Mucosa of descending colon (tissue), 3 donors: ENCODE results near the gene ARHGAP31. TPM values are rescaled to one million over a fixed set of nuclear protein-coding genes. Genes with fewer than 3 reads are reported as not detected.
"Not testable (repeated sequence)": the region's sequence is repeated elsewhere in the genome, so short reads cannot be mapped to it uniquely, and the experiment has no call there.

ENCODE experiments used
- ATAC-seq: fragments of 200-7000 bp; cut with Tn5 transposase; one replicate; pipeline ENCODE4 v1.9.1; 2020; ENCODE audit warnings: mild to moderate bottlenecking, moderate library complexity
- DNase-seq, 3 donors: peaks; one replicate each; pipeline ENCODE4 v3.0.0-alpha.2; 2020
- H3K36me3 ChIP-seq: fragments of 200-600 bp; one replicate; pipeline ENCODE4 v1.8.0; 2021; ENCODE audit warnings: low read depth, mild to moderate bottlenecking
- H3K4me1 ChIP-seq: fragments of 200-600 bp; one replicate; pipeline ENCODE4 v1.8.0; 2021; ENCODE audit warnings: low read depth, mild to moderate bottlenecking
- H3K4me3 ChIP-seq: fragments of 200-600 bp; one replicate; pipeline ENCODE4 v1.8.0; 2021; ENCODE audit warnings: mild to moderate bottlenecking
- H3K9me3 ChIP-seq: fragments of 200-600 bp; one replicate; pipeline ENCODE4 v1.8.0; 2021; ENCODE audit warnings: mild to moderate bottlenecking
- CTCF ChIP-seq: fragments of 200-600 bp; IDR thresholded peaks from one replicate; pipeline ENCODE4 v1.8.0; 2022; ENCODE audit warnings: antibody characterized with exemption, mild to moderate bottlenecking
- intact Hi-C, 2 donors: fragments of 100-400 bp; cut with DNase I in 1 of 2; cut with micrococcal nuclease in 1 of 2; formaldehyde crosslinking; loops; one replicate each; pipeline versions ENCODE4 v1.11.0 to v1.11.1; 2022; cut with DNase I, micrococcal nuclease
- total RNA-seq, 3 donors: library from RNA; stranded (reverse); fragmentation: NEBNext Ultra II Directional in 2 of 3; extraction: Animal tissue kit (Norgen Biotek cat#: 25700) in 2 of 3; gene quantifications; one replicate each; pipeline versions ENCODE4 v1.2.1 to v1.2.4, GENCODE V29; 2021 to 2023
- donor health status: DM: no; HTN: no; CAD: no; lungs with moderate emphysema.
- donor health status: DM: no; HTN: no; CAD: no.
- donor health status: DM: no; HTN: yes; CAD: no.

The ARHGAP31 gene
- total RNA-seq, 3 donors from 2014 or later = 7.7 to 25.8 (median 11.8) TPM

- DNase-seq (no peak), ATAC-seq (no peak)
- no peaks in the 10 kb centered on the region for H3K9me3 ChIP-seq
- no peaks in the 10 kb centered on the region for H3K4me1 ChIP-seq
- intact Hi-C loops = no loop called here
- H3K4me3 ChIP-seq = no peak overlapping the region
- H3K36me3 ChIP-seq = no peaks in the 10 kb centered on the region
- TF ChIP-seq CTCF = no peak
Measured at GRCh38 chr3:119367000-119367399, 72.8 kb downstream of the ARHGAP31 start.

GRCh38 chr3:119368298-119368697 lies 74.1 kb downstream of the ARHGAP31 start:
- TF ChIP-seq CTCF = no peak
- DNase-seq (no peak), ATAC-seq (no peak)
- Histone ChIP-seq H3K4me3 (no peak overlapping the region), H3K9me3 (no peaks in the 10 kb centered on the region), H3K4me1 (no peaks in the 10 kb centered on the region), H3K36me3 (no peaks in the 10 kb centered on the region)
- intact Hi-C loops = no loop called here

- H3K36me3 ChIP-seq, intact Hi-C loops, H3K4me1 ChIP-seq, H3K4me3 ChIP-seq, DNase-seq, ATAC-seq, H3K9me3 ChIP-seq: not testable (repeated sequence)
Measured at GRCh38 chr3:119371786-119372185, 77.6 kb downstream of the ARHGAP31 start.

- H3K36me3 ChIP-seq = no peaks in the 10 kb centered on the region
- intact Hi-C loops = no loop called here
- no peak for DNase-seq
- no peak overlapping the region for H3K4me3 ChIP-seq
- TF ChIP-seq CTCF = no peak
- ATAC-seq = no peak
- H3K4me1 ChIP-seq = no peaks in the 10 kb centered on the region
- H3K9me3 ChIP-seq = no peaks in the 10 kb centered on the region
Measured at GRCh38 chr3:119375106-119375505, 80.9 kb downstream of the ARHGAP31 start.

- no peaks in the 10 kb centered on the region for H3K4me1 ChIP-seq
- no peak for TF ChIP-seq CTCF
- ATAC-seq = no peak
- intact Hi-C loops = no loop called here
- H3K36me3 ChIP-seq = no peaks in the 10 kb centered on the region
- H3K4me3 ChIP-seq = no peak overlapping the region
- no peaks in the 10 kb centered on the region for H3K9me3 ChIP-seq
- no peak for DNase-seq
Measured at GRCh38 chr3:119375510-119375909, 81.3 kb downstream of the ARHGAP31 start.

- no peaks in the 10 kb centered on the region for H3K4me1 ChIP-seq
- no peaks in the 10 kb centered on the region for H3K9me3 ChIP-seq
- ATAC-seq (no peak), DNase-seq (no peak)
- no peak overlapping the region for H3K4me3 ChIP-seq
- intact Hi-C loops = no loop called here
- H3K36me3 ChIP-seq = no peaks in the 10 kb centered on the region
- no peak for TF ChIP-seq CTCF
Measured at GRCh38 chr3:119376758-119377157, 82.6 kb downstream of the ARHGAP31 start.
